GM21786 (cell line): ENCODE results near the gene TRAP1.

Source experiments
- ATAC-seq: cut with Tn5 transposase; IDR thresholded peaks from one replicate; pipeline ENCODE4 v1.9.1; 2021; ENCODE audit not compliant: unreplicated experiment

TRAP1 gene

DNA sequence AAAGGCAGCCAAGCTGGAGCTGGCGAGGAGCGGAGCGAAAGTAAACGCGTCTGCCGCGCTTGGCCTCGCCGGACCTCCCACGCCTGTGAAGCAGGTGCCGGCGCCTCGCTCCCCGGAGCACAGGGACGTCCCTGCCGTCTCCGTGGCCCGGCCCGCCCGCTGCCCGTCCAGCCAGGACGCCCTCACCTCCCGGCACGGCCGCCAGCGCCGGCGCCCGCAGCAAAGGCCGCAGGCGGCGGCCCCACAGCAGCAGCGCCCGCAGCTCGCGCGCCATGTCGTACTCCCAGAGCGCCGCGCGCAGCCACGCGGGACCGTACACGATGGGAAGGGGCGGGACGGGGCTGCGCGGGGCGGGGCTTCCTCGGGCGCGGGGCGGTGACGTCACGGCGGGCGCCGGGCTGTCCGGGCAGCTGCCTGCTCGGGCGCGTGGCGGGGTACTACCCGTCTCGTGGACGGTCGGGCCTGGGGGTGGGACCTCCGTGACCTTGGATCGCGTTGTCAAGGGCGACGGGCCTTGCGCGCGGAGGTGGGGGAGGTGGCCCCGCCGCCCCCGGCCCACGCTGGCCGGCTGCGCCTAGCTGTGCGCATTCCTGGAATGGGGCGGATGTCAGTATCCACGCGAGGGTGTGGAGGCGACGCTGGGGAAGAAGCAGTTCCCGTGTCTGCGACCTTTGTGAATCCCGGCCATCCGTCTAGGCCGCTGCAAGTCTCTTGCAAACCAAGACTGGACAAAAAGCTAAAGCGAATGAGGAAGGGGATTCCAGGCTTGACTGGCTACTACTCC, at the start of gene TRAP1:
TSS of gene TRAP1 (minus strand) at position 290 of the 784 bp plus-strand sequence. CDS start at position 274, 16 bp downstream.
- ATAC-seq: peak; percentile 68

DNA sequence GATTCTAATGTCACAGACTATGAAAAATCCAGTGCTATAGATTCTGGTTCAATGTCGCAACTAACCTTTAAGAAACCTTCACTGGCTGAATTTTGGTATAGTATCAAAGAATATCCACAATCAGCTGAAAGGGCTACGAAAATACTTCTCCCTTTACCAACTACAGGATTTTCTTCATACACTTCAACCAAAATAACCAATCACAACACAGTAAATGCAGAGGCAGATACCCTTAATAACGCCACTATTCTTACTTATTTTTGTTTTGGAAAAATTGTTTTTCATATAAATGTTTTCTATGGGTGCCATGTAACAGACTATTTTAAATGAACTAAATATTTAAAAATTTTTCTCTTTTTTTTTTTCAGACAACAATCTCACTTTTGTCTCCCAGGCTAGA, 48.9 kb upstream of the TRAP1 start:
- no peak for ATAC-seq

DNA sequence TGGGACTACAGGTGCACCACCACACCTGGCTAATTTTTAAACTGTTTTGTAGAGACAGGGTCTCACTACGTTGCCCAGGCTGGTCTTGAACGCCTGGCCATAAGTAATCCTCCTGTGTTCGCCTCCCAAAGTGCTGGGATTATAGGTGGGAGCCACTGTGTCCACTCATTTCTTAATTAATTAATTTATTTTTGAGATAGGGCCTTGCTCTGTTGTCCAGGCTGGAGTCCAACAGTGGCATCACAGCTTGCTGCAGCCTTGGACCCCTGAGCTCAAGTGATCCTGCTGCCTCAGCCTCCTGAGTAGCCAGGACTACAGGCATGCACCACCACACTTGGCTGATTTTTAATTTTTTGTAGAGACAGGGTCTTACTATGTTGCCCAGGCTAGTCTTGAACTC, 47.1 kb upstream of the TRAP1 start:
- no peak for ATAC-seq

DNA sequence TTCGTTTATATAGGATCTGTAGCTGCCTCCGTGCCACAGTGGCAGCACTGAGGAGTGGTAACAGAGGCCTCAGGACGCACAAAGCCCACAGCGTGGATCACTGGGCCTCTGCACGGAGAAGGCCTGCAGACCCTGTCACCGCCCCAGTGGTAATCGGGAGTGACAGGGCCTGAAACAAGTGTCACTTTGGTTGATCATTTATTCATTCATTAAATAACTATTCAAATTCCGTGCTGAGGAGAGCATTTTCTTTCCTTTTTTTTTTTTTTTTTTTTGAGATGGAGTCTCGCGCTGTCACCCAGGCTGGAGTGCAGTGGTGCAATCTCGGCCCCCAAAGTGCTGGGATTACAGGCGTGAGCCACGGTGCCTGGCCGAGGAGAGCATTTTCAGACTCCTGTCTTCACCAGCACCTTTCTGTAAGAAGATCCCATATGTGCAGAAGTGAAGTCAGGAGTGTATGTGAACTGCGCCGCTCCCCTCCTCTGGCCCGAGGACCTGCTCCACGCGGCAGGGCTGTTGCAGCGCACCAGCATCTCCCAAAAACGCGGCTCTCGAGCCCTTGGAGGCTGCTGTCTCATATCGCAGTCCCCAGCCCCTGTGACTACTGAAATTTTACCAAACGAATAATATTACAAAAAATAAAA, 44.9 kb upstream of the TRAP1 start:
- no peak for ATAC-seq

DNA sequence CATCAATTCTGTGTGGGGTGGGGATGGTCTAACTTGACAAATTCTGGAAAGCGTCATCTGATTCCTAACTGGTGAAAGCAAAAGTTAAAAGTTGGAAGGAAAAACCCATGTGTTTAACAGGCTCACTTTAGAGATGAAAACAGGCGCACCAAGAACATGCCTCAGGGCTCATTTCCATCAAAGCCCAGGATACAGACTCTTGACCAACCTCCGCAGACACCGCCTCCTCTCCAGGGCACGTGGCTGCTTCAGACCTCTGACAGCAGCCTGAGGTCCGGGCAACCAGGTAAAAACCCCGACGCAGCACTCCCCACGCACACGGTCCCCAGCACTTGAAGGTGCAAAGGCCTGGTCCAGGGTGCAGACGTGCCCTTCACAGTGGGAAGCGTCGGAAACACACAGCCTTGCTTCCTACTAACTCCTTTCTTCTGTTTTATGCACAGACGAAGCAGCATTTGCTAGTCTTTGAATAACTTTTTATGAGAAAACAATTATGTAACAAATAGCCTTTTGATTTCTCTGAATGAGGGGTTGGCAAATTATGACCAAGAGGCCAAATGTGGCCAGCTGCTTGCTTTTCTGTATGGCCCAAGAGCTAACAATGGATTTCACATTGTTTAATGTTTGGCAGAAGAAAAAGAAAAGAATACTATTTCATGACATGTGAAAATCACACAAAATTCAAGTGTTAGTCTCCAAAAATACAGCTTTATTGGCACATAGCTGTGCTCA, 44.2 kb upstream of the TRAP1 start:
- ATAC-seq: no peak

DNA sequence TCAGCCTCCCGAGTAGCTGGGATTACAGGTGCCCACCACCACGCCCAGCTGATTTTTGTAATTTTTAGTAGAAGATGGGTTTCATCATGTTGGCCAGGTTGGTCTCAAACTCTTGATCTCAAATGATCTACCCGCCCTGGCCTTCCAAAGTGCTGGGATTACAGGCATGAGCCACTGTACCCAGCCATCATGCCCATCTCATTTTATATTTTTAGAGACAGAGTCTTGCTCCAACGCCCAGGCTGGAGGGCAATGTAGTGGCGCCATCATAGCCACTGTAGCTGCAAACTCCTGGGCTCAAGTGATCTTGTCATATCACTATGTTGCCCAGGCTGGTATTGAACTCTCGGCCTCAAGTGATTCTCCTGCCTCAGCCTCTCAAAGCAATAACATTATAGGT, 43.2 kb upstream of the TRAP1 start:
- no peak for ATAC-seq

DNA sequence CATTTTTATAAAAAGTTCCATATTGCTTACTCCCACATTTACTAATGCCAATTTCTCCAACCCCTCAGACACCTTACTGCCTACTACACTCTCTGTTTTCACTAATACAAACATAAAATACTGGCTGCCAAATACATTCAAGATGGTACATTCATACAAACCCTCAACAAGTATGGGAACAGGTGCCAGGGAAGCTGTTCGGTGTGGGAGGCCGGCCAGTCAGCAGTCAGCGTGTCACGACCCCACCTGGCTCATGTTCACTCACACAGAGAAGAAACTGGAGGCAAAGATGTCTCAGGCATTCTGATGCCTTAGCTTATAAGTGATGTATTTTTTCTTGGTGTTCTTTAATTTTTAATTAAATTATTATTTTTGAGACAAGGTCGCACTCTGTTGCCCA, 42.4 kb upstream of the TRAP1 start:
- no peak for ATAC-seq

DNA sequence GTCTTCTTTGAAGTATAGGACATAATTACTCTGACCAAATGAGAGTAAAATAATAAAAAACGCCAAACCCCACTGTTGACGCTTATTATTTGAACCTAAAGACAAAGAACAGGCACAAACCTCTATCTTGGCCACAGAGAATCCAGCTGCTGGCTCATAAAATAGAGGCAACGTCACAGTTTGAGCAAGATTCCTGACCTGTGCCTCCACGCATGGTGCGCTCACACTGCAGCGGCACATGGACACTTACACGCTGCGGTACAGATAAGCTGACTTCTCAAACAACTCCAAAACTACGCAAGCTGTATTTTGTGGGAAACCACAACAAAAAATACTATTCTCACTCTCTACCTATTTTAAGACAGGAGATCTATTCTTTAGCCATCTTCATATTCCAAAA, 38.8 kb upstream of the TRAP1 start:
- no peak for ATAC-seq

DNA sequence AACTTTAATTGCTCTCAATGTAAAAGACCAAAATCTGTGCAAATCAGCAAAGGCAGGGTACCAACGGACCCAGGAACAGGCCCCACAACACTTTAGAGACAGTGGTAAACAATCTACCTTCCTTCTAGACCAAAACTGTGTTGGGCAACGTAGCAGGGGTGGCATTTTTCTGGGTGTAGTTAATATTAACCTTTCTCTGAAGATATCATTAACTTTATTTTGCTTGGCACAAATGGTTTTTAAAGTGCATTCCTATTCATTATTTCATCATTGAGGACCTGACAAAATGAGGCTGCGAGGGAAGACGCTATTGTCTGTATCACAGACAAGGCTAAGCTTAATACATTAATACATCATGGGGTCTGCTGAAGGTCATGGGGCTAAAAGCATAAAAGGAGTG, 37.9 kb upstream of the TRAP1 start:
- ATAC-seq: no peak

DNA sequence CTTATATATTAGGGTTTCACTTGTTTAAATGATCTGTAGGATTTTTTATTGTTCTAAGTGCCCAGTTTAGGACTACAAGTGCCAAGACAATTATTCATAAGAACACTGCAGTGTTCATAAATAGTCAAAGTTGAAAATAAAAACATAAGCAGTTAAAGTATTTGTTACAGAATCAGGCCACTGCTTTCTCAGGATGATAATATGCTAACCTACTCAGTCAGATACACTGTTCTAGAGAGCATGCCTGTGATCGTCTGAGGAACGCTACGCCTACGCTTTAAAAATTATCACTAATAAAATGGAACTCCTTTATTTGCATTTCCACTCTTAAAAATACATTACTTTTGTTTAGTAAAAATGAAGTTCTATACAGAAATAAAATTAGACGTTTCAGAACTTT, 37.4 kb upstream of the TRAP1 start:
- no peak for ATAC-seq

DNA sequence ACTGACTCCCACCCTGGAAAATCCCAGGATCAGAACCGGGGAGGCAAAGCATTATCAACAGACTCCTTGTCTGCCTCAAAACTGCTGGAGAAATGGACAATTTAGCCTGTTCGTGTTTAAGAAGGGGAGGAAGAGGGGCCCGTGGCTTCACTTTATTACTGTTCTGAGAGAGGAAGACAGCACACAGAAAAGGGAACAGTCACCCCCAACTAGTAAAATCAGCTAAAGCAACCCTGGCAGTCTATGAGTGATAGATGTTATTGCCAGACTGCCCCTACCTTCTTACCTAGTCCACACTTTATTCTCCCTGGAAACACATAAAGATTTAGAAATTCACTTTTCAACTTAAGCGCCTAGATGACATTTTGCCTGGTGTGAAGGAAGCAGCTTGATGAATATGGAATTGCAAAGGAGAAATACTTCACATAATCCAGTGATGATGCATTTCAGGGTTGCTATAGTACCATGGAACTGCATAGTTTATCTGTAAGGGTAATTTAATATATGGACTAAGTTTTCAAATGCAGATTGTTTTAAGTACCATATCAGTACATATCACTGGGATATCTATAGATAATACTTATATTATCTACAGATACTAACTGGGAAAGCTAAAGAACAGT, 36.9 kb upstream of the TRAP1 start:
- ATAC-seq: no peak

DNA sequence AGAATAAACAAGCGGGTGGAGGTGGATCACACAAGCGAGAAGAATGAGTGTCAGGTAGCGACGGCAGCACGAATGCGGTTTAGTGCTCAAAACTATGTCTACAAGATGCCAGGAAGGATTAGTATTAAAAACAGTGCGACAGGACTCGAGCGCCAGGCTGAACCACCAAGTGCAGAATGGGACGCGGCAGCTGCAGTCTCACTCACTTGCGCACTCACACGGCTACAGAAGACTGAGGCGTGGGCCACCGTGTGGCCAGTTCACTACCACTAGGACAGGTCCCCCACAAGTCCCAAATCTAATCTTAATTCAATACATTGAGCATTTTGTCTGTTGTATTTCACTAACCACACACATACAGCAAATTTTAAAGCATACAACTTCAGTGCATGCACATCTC, 35.7 kb upstream of the TRAP1 start:
- ATAC-seq: no peak

DNA sequence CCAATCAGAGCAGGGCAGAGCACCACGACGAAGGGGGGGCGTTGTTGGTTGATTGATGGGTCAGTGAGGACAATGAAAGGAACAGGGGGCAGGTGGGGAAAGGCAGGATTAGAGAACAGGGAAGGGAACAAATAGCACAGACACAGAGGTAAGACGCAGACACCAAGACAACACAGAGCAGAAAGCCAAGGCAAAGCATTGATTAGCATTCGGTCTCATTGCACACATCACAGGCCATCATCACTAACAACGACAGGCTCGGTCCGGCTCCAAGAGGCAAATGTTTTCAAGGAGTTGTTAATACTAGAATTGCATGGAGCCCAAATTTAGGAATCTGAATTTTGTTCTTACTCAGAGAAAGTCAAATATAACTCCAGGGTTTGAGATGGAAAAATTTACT, 34.6 kb upstream of the TRAP1 start:
- no peak for ATAC-seq

DNA sequence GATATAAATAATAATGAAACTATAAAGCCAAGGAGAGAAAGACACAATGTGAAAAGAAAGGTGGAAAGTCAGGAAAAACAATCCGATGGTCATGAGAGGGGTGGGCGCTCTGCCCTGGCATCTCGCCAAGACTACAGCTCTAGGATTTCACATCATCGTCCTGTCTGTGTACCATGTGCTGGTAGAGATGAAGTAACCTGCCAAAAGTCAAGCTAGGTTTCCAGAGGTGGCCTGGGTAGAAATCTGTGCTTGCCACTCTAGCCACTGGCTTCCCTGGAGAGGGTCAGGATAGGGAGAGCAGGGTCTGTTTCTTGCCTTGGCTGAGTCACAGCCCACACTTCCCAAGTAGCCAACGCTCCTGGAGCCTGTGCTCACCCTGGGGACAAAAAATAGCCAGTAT, 31.0 kb upstream of the TRAP1 start:
- no peak for ATAC-seq

DNA sequence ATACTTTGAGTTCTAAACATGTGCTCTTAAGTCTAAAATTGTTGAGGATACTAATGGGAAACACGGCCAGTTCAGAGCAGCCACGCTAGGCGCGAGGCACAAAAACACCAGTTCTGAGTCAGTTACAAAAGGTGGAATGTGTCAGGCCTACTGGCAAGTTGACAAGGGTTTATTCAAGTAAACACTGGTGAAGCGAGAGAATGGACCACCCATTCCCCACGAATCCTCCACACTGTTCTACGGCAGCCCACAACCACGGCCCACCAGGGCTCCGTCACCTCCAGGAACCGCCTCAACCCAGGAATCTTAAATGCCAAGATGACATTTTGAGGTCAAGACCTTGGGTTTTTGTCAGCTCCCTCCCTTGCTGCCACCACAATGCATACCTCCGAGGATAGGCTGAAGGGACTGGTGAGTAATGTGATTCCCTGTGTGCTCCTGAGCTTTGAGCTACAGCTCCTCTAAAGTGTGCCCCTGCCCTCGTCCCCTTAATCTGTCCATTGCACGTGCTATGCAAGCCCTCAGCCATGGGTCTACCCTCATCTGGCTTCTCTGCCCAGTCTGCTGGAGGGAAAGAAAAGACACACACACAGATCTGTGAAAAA, 28.5 kb upstream of the TRAP1 start:
- no peak for ATAC-seq

DNA sequence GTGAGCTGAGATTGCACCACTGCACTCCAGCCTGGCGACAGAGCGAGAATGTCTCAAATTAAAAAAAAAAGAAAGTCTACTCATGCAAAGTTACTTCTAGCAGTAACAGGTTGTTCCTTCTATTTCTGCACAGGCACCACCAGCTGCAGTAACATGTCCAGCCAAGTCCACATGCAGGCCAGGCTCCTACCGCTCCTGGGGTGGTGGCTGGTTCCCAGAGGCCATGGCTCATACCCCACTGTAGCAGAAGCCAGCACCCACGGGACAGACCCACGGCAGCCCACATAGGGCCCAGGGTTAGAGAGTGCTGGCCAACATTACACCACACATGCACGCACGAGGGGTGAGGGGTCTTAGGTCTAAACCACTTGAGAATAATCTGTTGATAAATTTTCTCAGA, 26.7 kb upstream of the TRAP1 start:
- no peak for ATAC-seq

DNA sequence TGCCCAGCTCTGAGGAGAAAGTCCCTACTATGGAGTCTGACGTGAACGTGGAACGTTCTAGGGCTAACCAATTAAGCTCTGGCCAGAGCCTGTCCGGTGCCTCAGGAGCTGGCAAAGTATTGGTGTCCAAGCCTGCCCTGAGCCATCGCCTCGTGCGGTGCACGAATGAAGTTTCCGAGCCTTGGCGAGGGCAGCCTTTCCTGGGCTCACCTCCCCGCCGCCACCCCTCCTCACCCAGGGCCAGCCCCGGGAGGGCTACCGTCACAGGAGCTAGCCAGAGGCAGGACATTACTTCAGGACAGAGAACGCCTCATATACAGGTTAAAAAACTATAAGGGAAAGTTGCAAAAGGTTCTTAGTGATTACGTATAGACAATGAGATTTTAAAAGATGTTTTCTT, 23.6 kb upstream of the TRAP1 start:
- ATAC-seq: no peak

DNA sequence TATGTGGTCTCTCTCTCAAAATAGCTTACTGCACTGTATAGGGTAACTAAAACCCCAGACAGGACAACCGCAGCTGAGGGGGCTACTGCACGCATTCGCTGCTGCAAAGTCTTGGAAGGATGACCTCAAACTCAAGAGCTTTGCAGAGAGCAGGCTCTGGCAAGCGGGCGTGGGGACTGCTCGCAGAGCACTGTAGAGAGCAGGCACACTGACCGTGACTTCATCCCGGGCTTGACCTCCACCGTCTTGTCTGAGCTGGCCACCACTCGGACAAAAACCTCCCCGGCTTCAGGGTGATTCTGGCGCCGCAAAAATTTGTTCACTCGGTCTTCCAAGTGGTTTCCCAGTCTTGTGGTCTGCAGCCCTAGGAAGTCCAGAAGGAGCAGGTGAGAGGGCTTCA, 22.9 kb upstream of the TRAP1 start:
- ATAC-seq: no peak

DNA sequence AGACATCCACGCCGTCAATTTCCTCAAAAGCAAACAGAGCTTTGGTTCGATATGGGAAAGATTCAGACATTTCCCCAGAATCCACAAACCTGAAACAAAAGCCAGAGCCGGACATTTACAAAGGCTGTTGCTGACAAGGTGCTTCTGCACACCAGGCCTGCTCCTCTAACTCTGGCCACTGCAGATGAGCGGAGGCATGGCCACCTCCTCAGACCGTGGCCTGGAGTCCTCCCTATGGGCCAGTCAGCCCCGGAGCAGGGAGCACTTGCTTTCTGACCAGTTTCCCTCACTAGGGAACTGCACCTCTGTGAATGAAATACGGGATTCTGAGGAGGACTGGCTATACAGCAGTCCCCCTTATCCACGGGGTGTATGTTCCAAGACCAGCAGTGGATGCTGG, 22.3 kb upstream of the TRAP1 start:
- no peak for ATAC-seq

DNA sequence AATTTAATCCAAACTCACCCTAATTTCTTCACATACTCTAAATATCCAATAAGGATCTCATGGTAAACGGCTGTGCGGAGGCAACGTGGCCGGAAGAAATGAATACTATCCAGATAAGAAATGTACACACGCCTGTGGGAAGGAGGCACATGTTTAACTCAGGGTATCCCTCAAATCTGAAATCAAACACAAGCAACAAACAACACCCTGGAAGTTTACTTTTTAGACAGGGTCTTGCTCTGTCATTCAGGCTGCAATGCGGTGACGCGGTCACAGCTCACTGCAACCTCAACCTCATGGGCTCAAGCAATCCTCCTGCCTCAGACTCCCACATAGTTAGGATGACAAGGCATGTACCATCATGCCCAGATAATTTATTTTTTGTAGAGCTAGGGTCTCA, 21.2 kb upstream of the TRAP1 start:
- ATAC-seq: no peak

DNA sequence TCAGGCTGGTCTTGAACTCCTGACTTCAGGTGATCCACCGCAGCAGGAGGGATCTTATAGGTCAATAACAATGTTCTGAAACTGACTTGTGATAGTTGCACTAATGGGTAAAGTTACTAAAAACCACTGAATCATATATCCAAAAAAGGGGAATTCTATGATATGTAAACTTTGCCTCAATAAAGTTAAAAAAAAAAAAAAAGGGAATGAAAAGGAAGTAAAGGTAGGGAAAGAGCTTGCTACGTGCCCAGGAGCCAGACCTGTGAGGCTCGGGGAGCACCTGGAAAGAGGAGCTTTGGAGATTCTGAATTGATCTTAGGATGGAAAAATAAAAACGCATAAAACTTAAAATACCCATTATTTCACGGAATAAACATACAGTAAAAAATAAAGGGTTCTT, 20.8 kb upstream of the TRAP1 start:
- no peak for ATAC-seq
